ENCODE measurements around the gene FLT4.
"Not testable (repeated sequence)": the region's sequence is repeated elsewhere in the genome, so short reads cannot be mapped to it uniquely, and the experiment has no call there.

FLT4 gene

DNA sequence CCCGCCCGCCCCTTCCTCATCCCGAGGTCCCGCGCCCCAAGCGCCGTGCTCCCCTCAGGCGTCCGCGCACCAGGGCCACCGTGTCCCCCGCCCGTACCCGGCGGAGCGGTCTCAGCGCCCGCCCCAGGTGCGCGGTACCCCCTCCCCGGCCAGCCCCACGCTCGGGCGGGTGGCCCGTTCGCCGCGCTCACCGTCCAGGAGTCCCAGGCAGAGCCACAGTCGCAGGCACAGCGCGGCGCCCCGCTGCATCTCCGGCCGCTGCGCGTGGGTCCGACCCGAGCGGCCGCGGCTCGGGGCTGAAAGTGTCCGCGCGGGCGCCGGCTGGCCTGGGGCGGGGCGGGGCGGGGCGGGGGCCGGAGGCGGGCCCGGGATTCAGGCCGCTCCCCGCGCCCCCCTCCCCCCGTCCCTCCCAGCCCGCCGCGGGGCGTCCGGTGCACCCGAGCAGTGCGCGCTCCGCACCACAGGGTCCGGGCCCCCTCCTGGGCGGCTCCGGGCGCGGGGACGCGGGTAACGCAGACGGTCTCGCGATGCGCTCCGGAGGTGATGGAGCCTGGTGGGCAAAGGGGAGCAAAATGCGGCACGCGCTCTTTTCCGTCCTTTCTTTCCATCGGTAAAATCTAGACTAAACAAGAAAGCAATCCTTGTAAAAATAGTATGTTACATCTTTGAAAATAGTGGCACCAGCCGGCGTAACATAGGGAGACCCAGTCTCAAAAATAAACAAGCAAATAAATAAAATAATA, at the start of gene FLT4:
Gene FLT4 (minus strand): TSS at position 304 of the 743 bp plus-strand sequence. CDS start 55 bp downstream, at position 249.
- no peak for DNase-seq (ENCODE audit: low read depth, low spot score)

GRCh38 chr5:180699042-180699441, 49.6 kb upstream of the FLT4 start:
- DNase-seq (ENCODE audit: low read depth, low spot score) = no peak

GRCh38 chr5:180696116-180696515, 46.7 kb upstream of the FLT4 start:
- DNase-seq (ENCODE audit: low read depth, low spot score) = no peak

- DNase-seq (ENCODE audit: low read depth, low spot score) = no peak
Observed at GRCh38 chr5:180692429-180692828, 43.0 kb upstream of the FLT4 start.

- no peak for DNase-seq (ENCODE audit: low read depth, low spot score)
Observed at GRCh38 chr5:180691046-180691445, 41.6 kb upstream of the FLT4 start.

GRCh38 chr5:180690562-180690961, 41.2 kb upstream of the FLT4 start:
- DNase-seq (ENCODE audit: low read depth, low spot score) = no peak

GRCh38 chr5:180689775-180690174, 40.4 kb upstream of the FLT4 start:
- no peak for DNase-seq (ENCODE audit: low read depth, low spot score)

DNA sequence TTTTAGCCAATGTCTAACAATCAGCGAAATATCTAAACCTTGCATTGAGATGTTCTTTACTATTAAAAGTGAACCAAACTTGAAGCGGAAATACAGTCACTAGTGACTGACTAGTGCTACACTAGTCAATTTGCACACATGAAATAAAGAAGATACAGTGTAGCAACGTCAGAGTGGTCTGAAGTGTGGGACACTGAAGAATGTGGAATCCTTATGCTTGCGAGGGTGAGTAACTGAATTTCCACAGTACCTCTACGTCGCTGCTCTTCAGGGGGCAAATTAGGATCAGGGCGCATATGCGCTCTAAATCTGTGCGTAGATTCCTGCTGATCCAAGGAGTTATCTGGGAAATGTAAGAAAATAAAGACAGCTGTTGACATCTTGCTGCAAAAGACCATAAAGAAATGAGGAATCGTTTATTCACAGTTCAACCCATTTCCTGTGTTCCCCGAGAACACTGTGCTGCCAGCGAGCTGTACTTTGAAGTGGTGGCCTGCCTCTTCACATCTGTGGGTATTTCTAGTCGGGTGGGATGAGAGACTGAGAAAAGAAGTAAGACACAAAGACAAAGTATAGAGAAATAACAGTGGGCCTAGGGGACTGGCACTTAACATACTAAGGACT, 39.8 kb upstream of the FLT4 start:
- no peak for DNase-seq (ENCODE audit: low read depth, low spot score)

- DNase-seq (ENCODE audit: low read depth, low spot score) = no peak
Observed at GRCh38 chr5:180688330-180689070, 39.1 kb upstream of the FLT4 start.

GRCh38 chr5:180686799-180687198, 37.4 kb upstream of the FLT4 start:
- not testable (repeated sequence) for DNase-seq (ENCODE audit: low read depth, low spot score)

DNA sequence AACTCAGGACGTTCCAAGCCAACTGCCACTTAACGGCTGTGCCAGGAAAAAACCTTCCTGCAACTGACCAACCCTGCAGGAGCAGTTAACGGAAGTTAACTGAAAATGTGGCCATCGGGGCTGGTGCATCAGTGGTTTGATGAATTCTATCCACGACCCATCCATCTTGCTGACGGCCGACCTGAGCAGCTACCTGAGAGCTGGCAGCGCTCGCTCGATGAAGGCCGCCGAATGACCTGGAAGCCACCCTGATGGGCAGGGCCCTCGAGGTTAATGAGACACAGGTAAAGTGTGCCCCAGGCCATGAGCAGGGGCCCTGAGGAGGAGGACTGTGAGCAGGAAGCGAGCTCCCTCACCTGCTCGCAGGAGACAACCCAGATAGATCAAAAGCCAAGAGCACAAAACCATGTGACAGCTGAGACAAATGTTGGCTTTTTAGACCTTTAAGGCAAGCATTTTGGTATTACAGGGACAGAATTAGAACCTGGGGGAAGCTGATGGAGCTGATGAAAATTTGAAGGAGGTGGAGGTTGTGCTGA, 35.3 kb upstream of the FLT4 start:
- no peak for DNase-seq (ENCODE audit: low read depth, low spot score)

- DNase-seq (ENCODE audit: low read depth, low spot score) = no peak
Observed at GRCh38 chr5:180683220-180683922, 34.0 kb upstream of the FLT4 start.

DNA sequence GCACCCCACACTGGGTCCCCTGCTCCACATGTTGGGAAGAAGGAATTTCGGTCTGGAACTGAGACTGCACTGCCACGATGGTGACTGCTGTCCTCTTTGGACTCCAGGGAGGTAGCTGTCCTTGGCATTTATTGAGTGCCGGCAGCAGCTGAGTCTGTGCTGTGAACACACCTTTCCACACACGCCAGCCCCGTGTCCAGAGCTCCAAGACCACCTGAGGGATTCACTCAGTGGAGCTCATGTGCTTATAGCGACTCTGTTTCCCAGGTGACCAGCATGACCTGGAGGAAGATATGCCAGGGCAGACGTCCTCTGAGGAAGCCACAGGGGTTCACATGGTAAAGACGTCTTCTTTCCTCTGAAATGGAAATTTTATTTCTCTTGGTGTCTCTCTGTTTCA, 33.2 kb upstream of the FLT4 start:
- DNase-seq (ENCODE audit: low read depth, low spot score) = no peak

DNA sequence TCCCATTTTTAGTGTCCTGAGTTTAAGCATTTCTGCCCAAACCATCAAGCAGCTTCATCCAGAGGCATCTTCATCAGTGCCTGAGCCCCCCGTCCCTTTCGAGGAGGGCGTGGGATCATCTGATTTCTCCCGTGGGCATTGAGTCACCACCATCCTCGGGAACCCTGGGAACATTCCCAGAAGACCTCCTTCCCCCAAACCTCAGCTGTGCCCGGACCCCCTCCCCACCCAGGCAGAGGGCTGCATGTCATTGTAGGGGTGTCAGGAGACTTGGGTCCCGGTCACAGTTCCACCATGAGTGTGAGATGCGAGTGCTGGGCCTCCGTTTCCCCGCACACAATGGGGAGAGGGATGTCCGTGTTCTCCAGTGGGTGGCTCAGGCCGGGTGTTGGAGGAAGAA, 32.6 kb upstream of the FLT4 start:
- DNase-seq (ENCODE audit: low read depth, low spot score) = not testable (repeated sequence)

DNA sequence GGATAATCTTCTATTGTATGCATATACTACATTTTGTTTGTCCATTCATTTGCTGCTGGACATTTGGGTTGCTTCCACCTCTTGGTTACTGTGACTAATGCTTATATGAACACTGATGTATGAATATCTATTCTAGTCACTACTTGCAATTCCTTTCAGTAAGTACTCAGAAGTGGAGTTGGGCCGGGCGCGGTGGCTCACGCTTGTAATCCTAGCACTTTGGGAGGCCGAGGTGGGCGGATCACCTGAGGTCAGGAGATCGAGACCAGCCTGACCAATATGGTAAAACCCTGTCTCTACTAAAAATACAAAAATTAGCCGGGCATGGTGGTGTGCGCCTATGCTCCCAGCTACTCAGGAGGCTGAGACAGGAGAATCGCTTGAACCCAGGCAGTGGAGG, 28.9 kb upstream of the FLT4 start:
- DNase-seq (ENCODE audit: low read depth, low spot score) = not testable (repeated sequence)

- DNase-seq (ENCODE audit: low read depth, low spot score) = no peak
Observed at GRCh38 chr5:180675036-180675635, 25.7 kb upstream of the FLT4 start.

GRCh38 chr5:180674090-180674475, 24.7 kb upstream of the FLT4 start:
- not testable (repeated sequence) for DNase-seq (ENCODE audit: low read depth, low spot score)

DNA sequence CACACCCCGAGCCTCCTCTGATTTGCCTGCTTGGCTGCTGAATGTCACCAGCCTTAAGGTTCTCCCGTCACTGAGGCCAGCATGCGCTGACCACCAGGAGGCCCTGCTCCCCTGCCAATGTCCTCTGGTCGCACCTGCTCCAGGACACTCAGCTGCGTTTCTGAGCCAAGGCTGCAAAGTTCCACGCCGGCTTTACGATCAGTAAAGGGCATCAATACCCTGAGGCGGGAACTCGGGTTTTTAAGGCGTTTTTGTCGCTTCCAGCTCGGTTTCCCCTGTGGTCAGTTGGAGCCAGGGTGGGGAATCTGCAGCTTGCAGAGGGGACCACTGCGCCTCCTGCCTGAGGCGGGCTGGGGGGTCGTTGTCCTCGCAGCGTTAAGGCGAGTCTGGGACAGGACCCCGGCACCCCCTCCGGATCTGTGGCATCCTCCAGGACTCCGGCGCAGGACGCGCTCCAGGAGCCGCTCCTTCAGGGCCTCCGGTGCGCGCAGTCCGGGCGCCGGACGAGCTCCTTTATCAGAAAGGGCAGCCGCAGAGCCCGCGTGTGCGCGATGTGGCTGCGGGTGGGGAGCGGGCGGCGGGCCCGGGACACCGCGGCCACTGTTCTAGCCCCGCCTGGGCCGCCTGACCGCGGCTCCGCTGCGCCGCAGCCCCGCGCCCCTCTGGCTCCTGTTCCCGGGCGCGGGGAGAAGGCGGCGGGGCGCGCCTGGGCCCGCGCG, 24.1 kb upstream of the FLT4 start:
- DNase-seq (ENCODE audit: low read depth, low spot score) = no peak

DNA sequence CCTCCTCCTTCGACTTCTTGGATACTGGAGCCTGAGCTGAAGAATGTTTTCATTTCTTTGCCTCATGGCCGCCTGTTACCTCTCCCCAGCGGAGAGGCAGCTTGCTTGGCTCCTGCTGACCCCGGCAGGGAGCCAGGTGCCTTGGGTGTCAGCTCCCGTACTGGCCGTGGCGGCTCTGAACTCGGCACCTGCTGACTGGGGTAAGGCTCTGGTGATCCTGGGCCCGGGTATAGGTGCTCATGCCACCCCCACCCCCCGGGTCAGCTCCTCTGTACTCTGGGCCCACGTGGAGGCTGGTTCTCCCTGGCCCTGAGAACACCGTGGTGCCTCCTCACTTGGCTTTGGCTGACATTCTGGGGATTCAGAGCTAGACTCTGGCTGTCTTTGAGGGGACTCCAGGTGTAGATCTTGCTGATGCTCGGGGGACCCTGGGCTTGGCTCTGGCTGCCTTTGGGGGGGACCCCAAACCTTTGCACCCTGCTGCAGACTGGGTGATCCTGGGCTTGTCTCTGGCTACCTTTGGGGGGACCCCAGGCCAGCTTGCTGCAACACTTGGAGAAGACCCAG, 22.6 kb upstream of the FLT4 start:
- DNase-seq (ENCODE audit: low read depth, low spot score) = not testable (repeated sequence)
